Measurements from ENCODE around the gene XRCC1.
A peak's percentile ranks its signal among the peaks of the same experiment; 100 is the strongest.

The XRCC1 gene

GRCh38 chr19:43598445-43599240, 23.3 kb upstream of the XRCC1 start:
- no peak for FAIRE-seq
- TF ChIP-seq CTCF (IDR thresholded peaks at IDR 0.05; ENCODE audit: insufficient read depth, missing control alignments) = no peak

GRCh38 chr19:43597876-43598275, 22.5 kb upstream of the XRCC1 start:
- FAIRE-seq = no peak
- no peak for DNase-seq (ENCODE audit: insufficient read length, low spot score)
- no peak for TF ChIP-seq CTCF (IDR thresholded peaks at IDR 0.05; ENCODE audit: insufficient read depth, missing control alignments)

More at GRCh38 chr19:43598445-43599240, 23.3 kb upstream of the XRCC1 start:
- DNase-seq (ENCODE audit: insufficient read length, low spot score) = no peak

- no peak for FAIRE-seq
- DNase-seq (ENCODE audit: insufficient read length, low spot score) = no peak
- TF ChIP-seq CTCF (IDR thresholded peaks at IDR 0.05; ENCODE audit: insufficient read depth, missing control alignments) = no peak
These were observed 21.6 kb upstream of the XRCC1 start for GRCh38 chr19:43596842-43597461.

GRCh38 chr19:43595999-43596841, 20.9 kb upstream of the XRCC1 start, which contains the start of the genes IRGQ and ZNF576:
Gene IRGQ, minus strand, starts transcription at chr19:43596134. Its CDS starts 796 bp downstream, at chr19:43595338.
Gene ZNF576, plus strand, starts transcription at chr19:43596595. Its CDS starts 514 bp downstream, at chr19:43597109.
- DNase-seq (ENCODE audit: insufficient read length, low spot score) (peak; percentile 84), FAIRE-seq (peak; percentile 75)
- TF ChIP-seq CTCF (IDR thresholded peaks at IDR 0.05; ENCODE audit: insufficient read depth, missing control alignments) = no peak

GRCh38 chr19:43595605-43595998, 20.3 kb upstream of the XRCC1 start:
- TF ChIP-seq CTCF (IDR thresholded peaks at IDR 0.05; ENCODE audit: insufficient read depth, missing control alignments) = no peak
- FAIRE-seq = no peak
- no peak for DNase-seq (ENCODE audit: insufficient read length, low spot score)

- peak; percentile 84 for TF ChIP-seq CTCF (IDR thresholded peaks at IDR 0.05; ENCODE audit: insufficient read depth, missing control alignments)
- DNase-seq (ENCODE audit: insufficient read length, low spot score) (no peak), FAIRE-seq (no peak)
These were observed 19.6 kb upstream of the XRCC1 start for GRCh38 chr19:43594710-43595604.

Measured in D721Med (cell line).